Measurements from ENCODE around the gene ARHGAP15.

The ARHGAP15 gene

GRCh38 chr2:143720095-143720664, 591.0 kb downstream of the ARHGAP15 start:
- TF ChIP-seq CTCF (IDR thresholded peaks at IDR 0.05; ENCODE audit: low read depth, low read length), result no peak
- H3K4me3 ChIP-seq (ENCODE audit: low read depth, low read length), result no peak overlapping the region

- TF ChIP-seq CTCF (IDR thresholded peaks at IDR 0.05; ENCODE audit: low read depth, low read length), result no peak
- H3K4me3 ChIP-seq (ENCODE audit: low read depth, low read length), result no peak overlapping the region
These were observed 596.2 kb downstream of the ARHGAP15 start for GRCh38 chr2:143725400-143725799.

- no peak for TF ChIP-seq CTCF (IDR thresholded peaks at IDR 0.05; ENCODE audit: low read depth, low read length)
- no peak overlapping the region for H3K4me3 ChIP-seq (ENCODE audit: low read depth, low read length)
These were observed 597.1 kb downstream of the ARHGAP15 start for GRCh38 chr2:143726151-143726845.

GRCh38 chr2:143728498-143728897, 599.3 kb downstream of the ARHGAP15 start:
- H3K4me3 ChIP-seq (ENCODE audit: low read depth, low read length), result no peak overlapping the region
- TF ChIP-seq CTCF (IDR thresholded peaks at IDR 0.05; ENCODE audit: low read depth, low read length), result no peak

- TF ChIP-seq CTCF (IDR thresholded peaks at IDR 0.05; ENCODE audit: low read depth, low read length), result no peak
- no peak overlapping the region for H3K4me3 ChIP-seq (ENCODE audit: low read depth, low read length)
These were observed 600.1 kb downstream of the ARHGAP15 start for GRCh38 chr2:143729296-143729814.

GRCh38 chr2:143730155-143730952, 601.1 kb downstream of the ARHGAP15 start:
- TF ChIP-seq CTCF (IDR thresholded peaks at IDR 0.05; ENCODE audit: low read depth, low read length), result no peak
- H3K4me3 ChIP-seq (ENCODE audit: low read depth, low read length), result no peak overlapping the region

- no peak for TF ChIP-seq CTCF (IDR thresholded peaks at IDR 0.05; ENCODE audit: low read depth, low read length)
- no peak overlapping the region for H3K4me3 ChIP-seq (ENCODE audit: low read depth, low read length)
These were observed 601.7 kb downstream of the ARHGAP15 start for GRCh38 chr2:143730953-143731260.
